GM21529 (cell line): Measurements from ENCODE around the gene GCLC.
A peak's percentile ranks its signal among the peaks of the same experiment; 100 is the strongest.
"Not testable (repeated sequence)": the region's sequence is repeated elsewhere in the genome, so short reads cannot be mapped to it uniquely, and the experiment has no call there.

Source experiments
- ATAC-seq: cut with Tn5 transposase; IDR thresholded peaks from one replicate; pipeline ENCODE4 v1.9.1; 2021; ENCODE audit not compliant: unreplicated experiment

GCLC gene

GRCh38 chr6:53495506-53496499 lies 49.1 kb downstream of the GCLC start:
- ATAC-seq, result no peak

DNA sequence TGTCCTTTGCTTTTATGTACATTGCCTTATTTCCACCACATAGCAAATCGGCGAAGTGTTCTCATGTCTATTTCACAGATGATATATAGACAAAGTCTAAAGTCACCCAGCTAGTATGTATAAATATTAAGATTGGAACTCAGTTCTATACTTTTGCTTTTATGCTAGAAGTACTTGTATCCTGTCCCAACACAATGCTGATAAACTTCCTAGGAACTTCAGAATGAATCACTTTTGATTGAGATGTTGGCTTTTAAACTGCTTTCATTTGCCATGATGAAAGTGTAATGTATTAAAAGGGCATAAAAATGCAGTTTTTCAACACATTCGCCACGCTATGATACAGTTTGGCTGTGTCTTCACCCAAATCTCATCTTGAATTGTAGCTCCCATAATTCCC lies 50.8 kb downstream of the GCLC start:
- ATAC-seq, result no peak

GRCh38 chr6:53493635-53494025 lies 51.3 kb downstream of the GCLC start:
- no peak for ATAC-seq

DNA sequence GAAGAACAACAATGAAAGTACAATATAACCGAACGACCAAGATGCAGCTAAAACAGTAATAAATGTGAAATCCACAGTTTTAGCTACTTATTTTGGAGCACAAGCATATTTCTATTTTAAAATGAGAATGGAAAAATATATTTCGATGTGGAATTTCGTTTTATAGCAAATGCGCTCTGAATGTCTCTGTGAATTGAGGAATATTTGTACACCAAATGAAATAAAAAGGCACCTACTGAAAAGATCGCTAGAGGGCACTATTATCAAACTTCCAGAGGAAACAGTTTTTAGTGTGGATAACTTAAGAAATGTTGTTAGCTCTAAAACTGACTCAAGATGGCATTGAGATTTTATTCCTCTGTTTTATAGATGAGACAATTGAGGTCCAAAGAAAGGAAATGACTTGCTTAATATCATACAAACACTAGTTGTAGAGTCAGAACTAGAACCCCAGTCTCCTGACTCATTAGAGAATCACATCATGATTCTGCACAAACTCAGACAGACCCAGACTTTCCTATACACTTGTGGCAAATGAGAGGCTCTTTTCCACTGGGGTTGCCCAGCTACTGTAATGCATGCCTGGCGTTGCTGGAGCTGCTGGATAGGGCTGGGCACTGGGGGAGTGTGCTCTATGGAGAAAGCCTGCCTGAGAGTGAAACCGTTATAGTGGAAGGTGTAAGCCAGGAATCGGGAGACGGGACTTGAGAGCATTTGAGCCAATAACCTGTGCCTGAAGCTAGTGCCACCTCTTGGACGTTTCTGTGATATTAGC lies 51.9 kb downstream of the GCLC start:
- ATAC-seq, result no peak

GRCh38 chr6:53487080-53487479 lies 57.8 kb downstream of the GCLC start:
- ATAC-seq, result no peak

DNA sequence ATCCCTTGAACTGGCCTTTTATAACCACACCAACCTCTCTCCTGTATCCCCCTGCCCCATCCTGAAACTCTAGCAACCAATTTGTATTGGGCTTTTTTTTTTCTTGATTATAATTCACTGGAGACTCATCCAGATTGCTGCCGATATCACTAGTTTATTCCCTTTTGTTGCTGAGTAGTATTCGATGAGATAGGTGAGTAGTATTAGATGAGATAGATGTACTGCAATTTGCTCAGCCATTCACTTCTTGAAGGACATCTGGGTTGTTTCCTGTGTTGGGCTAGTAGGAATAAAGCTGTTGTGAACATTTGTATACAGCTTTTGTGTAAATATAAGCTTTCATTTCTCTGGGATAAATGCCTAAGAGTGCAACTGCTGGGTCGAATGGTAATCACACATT lies 58.2 kb downstream of the GCLC start:
- ATAC-seq, result no peak

DNA sequence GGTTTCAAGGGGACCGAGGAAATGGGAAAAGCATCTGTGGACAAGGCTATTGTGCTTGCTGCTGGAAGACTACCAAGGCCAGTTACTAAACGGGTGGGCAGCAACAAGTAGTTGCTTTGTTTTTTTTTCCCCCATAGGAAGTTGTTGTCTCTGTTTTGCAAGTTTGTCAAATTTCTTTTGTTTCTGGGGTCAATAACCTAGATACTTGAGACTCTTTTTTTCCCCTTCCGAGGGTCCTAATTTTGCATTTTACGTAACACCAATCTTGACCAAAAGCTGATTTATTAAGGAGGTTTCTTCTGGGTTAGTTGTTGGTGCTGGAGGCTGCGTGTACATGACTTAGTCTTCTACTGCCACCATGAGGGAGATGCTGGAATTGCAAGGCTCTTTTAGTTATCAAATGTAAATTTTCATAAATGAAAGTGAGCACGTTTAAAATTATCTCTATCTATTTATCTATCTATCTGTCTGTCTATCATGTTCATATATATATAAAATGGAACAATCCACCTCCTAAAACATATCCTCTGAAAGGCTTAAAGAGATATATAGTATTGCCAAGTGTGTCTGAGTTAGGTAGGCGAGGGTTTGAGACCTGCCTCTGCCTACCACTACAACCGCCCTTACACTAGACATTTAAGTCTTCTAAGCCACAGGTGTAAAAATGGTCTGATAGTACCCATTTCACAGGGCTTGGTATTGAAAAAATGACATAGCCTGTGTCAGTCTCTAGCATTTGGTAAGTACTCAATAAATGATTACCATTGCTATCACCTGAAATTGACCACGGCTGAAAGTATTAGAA lies 60.2 kb downstream of the GCLC start:
- ATAC-seq, result no peak

DNA sequence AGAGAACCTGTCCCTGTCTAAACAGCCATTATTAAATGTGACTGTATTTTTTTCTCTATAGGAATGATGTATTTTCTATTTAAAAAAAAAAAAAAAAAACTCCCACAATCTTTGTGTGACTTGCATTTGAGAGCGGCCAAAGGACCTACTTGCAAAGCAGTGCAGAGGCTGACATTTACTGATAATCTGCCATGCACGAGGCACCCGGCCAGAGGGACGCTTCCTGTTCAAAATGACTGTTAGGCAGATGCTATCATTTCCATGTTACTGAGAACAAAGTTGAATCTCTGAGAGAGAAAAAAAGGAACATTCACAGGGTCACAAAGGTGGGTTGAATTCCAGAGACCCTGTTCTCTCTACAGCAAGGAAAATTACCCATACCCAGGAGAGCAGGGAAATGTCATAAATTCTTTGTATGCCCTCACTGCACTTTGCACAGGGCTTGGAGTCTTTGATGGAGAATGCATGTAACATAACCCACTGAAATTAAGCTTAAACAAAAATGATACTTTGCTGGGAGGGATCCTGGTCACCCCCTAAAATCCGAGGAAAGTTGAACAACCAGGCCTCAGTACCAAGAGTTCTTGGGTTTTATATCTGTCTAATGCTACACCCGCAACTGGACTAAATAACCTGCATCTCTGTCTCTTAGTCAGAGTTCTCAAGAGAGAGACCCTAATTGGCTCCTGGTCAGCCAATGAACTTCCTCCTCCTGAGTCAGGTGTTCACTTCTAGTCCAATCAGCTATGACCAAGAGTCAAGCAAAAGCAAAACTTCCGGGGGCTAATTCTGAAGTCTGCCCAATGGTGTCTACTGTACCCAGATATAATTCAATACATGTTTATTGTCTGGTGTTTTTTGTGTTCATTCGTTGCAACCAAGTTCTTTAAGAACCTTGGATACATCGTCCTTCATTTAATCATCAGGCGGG lies 61.2 kb downstream of the GCLC start:
- no peak for ATAC-seq

- no peak for ATAC-seq
Measured at GRCh38 chr6:53481323-53481722, 63.6 kb downstream of the GCLC start.

DNA sequence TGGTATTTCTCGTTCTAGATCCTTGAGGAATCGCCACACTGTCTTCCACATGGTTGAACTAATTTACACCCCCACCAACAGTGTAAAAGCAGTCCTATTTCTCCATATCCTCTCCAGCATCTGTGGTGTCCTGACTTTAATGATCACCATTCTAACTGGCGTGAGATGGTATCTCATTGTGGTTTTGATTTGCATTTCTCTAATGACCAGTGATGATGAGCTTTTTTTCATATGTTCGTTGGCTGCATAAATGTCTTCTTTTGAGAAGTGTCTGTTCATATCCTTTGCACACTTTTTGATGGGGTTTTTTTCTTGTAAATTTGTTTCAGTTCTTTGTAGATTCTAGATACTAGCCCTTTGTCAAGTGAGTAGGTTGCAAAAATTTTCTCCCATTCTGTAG lies 64.1 kb downstream of the GCLC start:
- not testable (repeated sequence) for ATAC-seq

GRCh38 chr6:53479871-53480270 lies 65.0 kb downstream of the GCLC start:
- no peak for ATAC-seq

GRCh38 chr6:53476964-53477363 lies 67.9 kb downstream of the GCLC start:
- no peak for ATAC-seq

DNA sequence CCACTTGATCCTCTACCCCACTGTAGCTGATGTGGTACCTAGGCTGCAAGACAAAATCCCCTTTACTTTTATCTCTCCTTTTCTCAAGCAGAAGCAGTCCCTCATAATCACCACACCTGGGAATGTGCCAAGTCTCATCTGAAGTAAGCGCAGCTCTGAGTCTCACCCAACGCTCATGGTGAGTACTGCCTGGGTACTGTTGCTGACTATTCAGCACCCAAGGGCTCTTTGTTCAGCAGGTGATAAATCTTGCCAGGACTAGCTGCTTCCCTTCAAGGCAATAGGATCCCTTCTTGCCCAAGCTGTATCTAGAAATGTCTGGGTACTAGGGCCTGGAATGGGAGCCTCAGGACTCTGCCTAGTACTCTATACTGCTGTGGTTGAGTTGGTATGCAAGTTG lies 70.9 kb downstream of the GCLC start:
- no peak for ATAC-seq

- no peak for ATAC-seq
Measured at GRCh38 chr6:53469163-53469562, 75.7 kb downstream of the GCLC start.

- no peak for ATAC-seq
Measured at GRCh38 chr6:53466257-53466656, 78.6 kb downstream of the GCLC start.

GRCh38 chr6:53465732-53466131 lies 79.2 kb downstream of the GCLC start:
- no peak for ATAC-seq

DNA sequence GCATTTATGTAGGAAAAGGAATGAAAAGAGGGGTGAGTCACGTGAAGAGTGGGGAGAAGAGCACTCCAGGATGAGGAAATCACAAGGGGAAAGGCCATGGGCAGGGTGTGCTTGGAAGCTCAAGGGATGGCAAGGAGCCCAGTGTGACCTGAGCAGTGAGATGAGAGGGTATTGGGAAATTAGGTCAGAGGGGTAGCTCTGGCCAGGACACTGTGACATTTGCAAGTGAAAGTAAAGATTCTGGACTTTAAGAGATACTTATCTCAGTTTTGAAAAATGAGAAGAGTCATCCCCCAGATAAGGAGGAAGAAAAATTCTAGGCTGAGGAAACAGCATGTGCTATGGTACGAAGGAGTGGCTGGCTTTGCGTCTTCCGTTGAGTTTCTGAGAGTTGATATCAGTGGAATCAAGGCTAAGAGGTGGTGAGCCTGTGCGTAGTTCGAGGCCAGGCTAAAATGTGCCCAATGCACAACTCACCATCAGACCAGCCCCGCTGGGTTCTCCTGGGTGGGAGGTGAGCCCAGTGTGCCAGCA lies 79.9 kb downstream of the GCLC start:
- ATAC-seq, result no peak

- no peak for ATAC-seq
Measured at GRCh38 chr6:53464483-53464882, 80.4 kb downstream of the GCLC start.

GRCh38 chr6:53461696-53462095 lies 83.2 kb downstream of the GCLC start:
- peak; percentile 28 for ATAC-seq
